Activated CD4-positive, alpha-beta memory T cell treated with anti-CD3 and anti-CD28 coated beads, Interleukin-2, amount 10 ng/mL, durations not matched to agents 7 days and 5 days (primary cell): Measurements from ENCODE around the gene ARHGEF38. TPM values are rescaled to one million over a fixed set of nuclear protein-coding genes. Genes with fewer than 3 reads are reported as not detected.

Experiments
- CTCF ChIA-PET: fragments of 350-600 bp; sonication (Branson Sonifier 250); formaldehyde crosslinking; loops from one replicate; lab custom pipeline; 2021; ENCODE audit warnings: antibody characterized with exemption, inconsistent platforms; lab: Charles Lee
- POLR2A ChIA-PET: fragments of 350-600 bp; sonication (Branson Sonifier 250); formaldehyde crosslinking; loops from one replicate; lab custom pipeline; 2021; ENCODE audit warnings: antibody characterized with exemption; lab: Charles Lee
- DNase-seq: peaks from one replicate; pipeline ENCODE4 v3.0.0-alpha.2; 2020
- H3K27ac Mint-ChIP-seq: one replicate; pipeline ENCODE4 v1.8.0; 2021; ENCODE audit warnings: mild to moderate bottlenecking, mixed read lengths
- H3K27me3 Mint-ChIP-seq: one replicate; pipeline ENCODE4 v1.8.0; 2021; ENCODE audit warnings: mixed read lengths
- H3K36me3 Mint-ChIP-seq: one replicate; pipeline ENCODE4 v1.8.0; 2021; ENCODE audit warnings: low read depth, mixed read lengths
- H3K4me1 Mint-ChIP-seq: one replicate; pipeline ENCODE4 v1.8.0; 2021; ENCODE audit warnings: mixed read lengths
- H3K4me3 Mint-ChIP-seq: one replicate; pipeline ENCODE4 v1.8.0; 2021; ENCODE audit warnings: mild to moderate bottlenecking, mixed read lengths
- H3K9me3 Mint-ChIP-seq: one replicate; pipeline ENCODE4 v1.8.0; 2021; ENCODE audit warnings: mixed read lengths
- total RNA-seq, 2 experiments: library from RNA; stranded (reverse); gene quantifications; one replicate each; pipeline ENCODE4 v1.2.3, GENCODE V29; 2021

The ARHGEF38 gene
- total RNA-seq, 2 experiments from 2014 or later: not detected

DNA sequence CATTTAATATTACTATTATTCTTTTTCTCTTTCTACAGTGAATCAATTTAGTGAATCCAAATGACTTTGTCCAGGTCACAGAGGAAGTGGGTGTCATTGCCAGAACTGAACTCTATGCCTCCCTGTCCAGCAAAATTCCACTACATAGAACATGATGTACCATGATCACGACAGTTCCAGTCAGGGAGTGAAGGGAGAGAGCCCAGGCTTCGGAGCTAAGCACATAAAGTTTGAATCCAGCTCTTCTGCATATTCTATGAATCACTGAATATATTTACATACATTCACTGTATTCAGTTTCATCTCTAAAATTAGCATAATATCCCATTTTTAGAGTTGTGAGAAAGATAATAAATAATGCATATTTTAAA, 17.4 kb downstream of the ARHGEF38 start:
- no peaks in the 10 kb centered on the region for H3K36me3 Mint-ChIP-seq
- CTCF ChIA-PET: no interaction called here
- H3K27ac Mint-ChIP-seq: no peak overlapping the region
- H3K4me1 Mint-ChIP-seq: no peaks in the 10 kb centered on the region
- H3K9me3 Mint-ChIP-seq: no peaks in the 10 kb centered on the region
- no peaks in the 10 kb centered on the region for H3K27me3 Mint-ChIP-seq
- no peak overlapping the region for H3K4me3 Mint-ChIP-seq
- POLR2A ChIA-PET: no interaction called here
- DNase-seq: no peak

DNA sequence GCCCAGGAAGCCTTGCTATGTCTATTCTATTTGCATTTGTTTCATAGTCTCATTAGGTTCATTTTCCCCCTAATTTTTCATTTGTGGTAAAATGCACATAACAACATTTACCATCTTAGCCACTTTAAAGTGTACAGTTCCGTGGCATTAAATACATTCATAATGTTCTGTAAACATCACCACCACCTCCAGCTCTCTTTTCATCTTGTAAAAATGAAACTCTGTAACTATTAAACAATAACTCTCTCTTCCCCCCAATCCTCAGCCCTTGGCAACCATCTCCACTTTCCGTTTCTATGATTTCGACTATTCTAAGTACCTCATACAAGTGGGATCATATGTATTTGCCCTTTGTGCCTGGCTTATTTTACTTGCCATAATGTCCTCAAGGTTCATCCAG, 19.9 kb downstream of the ARHGEF38 start:
- CTCF ChIA-PET: no interaction called here
- Mint-ChIP-seq H3K9me3 (no peaks in the 10 kb centered on the region), H3K27ac (no peak overlapping the region), H3K36me3 (no peaks in the 10 kb centered on the region), H3K4me3 (no peak overlapping the region), H3K4me1 (no peaks in the 10 kb centered on the region), H3K27me3 (peaks cover 3% of the 10 kb centered on the region)
- POLR2A ChIA-PET: no interaction called here
- no peak for DNase-seq

DNA sequence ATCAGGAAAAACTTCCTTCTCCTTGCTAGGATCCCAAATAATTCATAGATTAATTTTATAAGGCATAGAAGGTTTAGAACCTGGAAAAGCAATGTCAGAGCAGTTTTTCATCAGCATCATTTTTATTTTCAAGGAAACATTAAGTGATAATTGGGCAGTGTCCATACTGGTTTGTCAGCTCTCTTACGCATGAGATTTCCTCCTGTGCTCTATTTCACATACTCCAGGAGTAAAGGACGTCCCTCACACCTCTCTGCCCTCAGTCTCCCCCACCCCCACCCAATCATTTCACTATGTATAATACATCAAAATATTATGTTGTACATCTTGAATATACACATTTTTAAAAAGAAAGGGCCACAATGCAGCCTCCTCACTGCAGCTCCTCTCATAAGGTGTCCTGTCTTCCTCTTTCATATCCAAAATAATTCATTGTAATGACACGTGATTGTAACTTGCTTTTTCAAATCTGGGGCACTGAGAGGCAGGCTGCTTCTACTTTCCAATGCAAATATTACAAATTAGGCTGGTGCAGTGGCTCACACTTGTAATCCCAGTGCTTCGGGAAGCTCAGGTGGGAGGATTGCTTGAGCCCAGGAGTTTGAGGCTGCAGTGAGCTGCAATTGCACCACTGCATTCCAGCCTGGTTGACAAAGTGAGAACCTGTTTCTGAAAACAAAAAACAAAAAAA, 34.4 kb downstream of the ARHGEF38 start:
- Mint-ChIP-seq H3K36me3 (no peaks in the 10 kb centered on the region), H3K27me3 (peaks cover 3% of the 10 kb centered on the region), H3K9me3 (no peaks in the 10 kb centered on the region), H3K4me3 (no peak overlapping the region), H3K4me1 (peaks cover 3% of the 10 kb centered on the region), H3K27ac (no peak overlapping the region)
- DNase-seq: no peak
- POLR2A ChIA-PET: no interaction called here
- CTCF ChIA-PET: no interaction called here

DNA sequence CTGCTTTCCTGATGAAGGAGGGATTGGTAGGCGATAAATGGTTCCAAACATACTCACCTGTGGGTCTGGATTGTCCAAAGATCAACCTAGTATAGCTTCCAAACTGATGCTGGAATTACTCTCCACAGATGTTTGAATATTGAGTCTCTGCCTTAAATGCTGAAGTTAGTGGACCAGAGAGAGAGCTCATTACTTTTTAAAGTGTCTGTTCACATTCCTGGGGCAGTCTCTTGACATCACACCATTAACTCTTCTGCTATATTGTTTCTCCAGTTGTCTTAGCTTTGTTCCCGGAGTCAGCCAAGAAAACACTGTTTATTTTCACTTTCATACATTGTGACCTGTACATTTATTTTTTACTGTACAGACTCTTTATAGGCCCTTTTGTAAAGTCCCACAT, 35.4 kb downstream of the ARHGEF38 start:
- H3K4me1 Mint-ChIP-seq: peaks cover 3% of the 10 kb centered on the region
- ChIA-PET CTCF (no interaction called here), POLR2A (no interaction called here)
- H3K27ac Mint-ChIP-seq: no peak overlapping the region
- no peak for DNase-seq
- H3K9me3 Mint-ChIP-seq: no peaks in the 10 kb centered on the region
- no peak overlapping the region for H3K4me3 Mint-ChIP-seq
- H3K36me3 Mint-ChIP-seq: no peaks in the 10 kb centered on the region
- H3K27me3 Mint-ChIP-seq: peaks cover 10% of the 10 kb centered on the region

DNA sequence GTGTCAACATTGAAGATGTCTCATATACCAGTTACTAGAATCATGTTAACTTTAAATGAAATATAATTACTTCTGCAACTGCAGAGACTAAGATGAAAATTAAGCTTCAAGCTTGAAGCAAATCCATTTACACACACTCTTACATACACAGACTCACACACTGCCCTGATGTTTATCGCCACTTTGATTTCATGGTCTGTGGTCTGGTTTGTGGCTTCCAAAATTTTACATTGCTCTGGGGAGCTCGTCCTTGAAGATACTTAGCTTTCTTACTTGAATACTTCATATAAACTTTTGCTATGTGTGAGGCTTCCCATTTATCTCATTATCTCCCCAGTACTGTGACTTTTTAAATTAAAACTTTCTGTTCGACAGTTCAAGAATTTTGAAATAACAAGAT, 35.8 kb downstream of the ARHGEF38 start:
- DNase-seq: no peak
- Mint-ChIP-seq H3K36me3 (no peaks in the 10 kb centered on the region), H3K4me1 (peaks cover 3% of the 10 kb centered on the region), H3K4me3 (no peak overlapping the region), H3K9me3 (no peaks in the 10 kb centered on the region), H3K27me3 (peaks cover 10% of the 10 kb centered on the region), H3K27ac (no peak overlapping the region)
- ChIA-PET CTCF (no interaction called here), POLR2A (no interaction called here)

DNA sequence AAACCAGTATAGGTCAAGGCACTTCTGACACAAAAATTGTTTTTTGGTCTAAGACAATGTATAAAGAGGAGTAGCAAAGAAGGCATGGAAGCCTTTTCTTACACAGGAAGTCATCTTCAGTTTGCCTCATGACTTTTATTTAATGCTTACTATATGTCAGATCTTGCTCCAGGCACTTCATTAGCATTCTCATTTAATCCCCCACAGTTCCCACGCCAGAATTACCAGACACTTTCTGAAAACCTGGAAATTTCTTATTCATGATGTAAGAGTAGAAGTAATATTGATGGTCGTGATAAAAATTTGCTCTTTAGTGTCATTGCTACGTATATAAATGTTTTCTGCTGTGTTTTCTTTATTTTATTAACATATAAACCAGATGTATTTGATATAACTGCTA, 39.2 kb downstream of the ARHGEF38 start:
- POLR2A ChIA-PET: no interaction called here
- Mint-ChIP-seq H3K27ac (no peak overlapping the region), H3K4me3 (no peak overlapping the region), H3K27me3 (peaks cover 12% of the 10 kb centered on the region), H3K4me1 (peaks cover 10% of the 10 kb centered on the region), H3K36me3 (no peaks in the 10 kb centered on the region), H3K9me3 (no peaks in the 10 kb centered on the region)
- no peak for DNase-seq
- CTCF ChIA-PET: no interaction called here

DNA sequence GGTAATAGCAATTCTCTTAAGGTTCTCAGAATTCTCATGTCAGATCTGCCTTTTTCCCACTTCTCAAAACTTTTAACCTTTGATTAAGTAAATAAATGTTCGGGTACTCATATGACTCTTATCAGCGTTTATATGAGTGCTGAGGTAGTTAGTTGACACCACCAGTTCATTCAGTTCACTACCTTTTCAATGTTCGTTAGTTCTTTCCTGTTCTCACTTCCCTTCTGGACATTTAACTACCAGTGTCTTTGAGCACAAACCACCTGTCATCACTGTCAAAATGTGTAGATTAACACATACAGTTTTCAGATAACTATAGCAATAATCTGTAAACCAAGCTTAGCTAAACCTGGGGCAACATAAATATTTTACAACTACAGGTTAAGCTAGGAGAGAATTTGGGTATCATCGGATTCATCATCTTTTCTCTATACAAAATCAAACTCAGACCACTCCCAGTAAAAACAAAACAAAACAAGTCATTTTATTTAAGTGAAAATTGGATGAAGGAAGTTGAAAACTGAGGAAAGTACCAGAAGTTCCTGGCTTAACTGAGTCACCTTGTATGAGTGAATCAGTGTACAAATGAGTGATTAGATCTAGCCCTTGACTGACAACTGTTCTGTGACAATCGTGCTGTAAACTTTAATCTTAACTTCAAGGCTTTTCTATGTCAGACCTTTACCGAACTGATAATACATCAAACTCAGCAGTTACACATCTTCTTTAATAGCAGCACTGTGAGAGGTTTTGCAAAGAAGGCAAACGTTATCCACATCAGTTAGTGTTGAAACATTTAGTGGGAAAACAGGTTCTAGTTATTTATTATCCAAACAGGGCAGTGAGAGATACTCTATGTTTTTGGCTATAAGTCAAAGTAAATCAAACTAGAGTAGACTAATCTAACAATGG, 41.9 kb downstream of the ARHGEF38 start:
- DNase-seq: no peak
- ChIA-PET POLR2A (no interaction called here), CTCF (no interaction called here)

DNA sequence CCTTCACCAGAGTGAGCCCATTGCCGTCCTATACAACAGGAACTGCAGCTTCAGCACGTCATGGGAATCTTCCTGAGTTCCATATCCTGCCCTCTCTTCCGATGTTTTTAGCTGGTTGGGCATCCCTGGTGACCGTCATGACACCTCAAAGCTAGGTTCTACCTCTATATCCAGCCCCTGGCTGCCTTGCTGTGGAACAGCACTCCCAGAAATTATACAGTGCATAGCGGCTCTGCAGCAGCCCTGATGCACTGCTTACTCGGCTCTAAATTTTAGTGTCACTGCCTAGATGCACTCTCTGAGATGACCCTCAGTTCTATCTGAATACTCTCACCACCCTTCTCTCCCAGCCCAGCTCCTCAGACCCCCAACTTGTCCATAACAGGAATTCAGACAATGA, 44.3 kb downstream of the ARHGEF38 start:
- H3K4me1 Mint-ChIP-seq: peaks cover 8% of the 10 kb centered on the region
- no peak for DNase-seq
- ChIA-PET POLR2A (no interaction called here), CTCF (no interaction called here)
- H3K9me3 Mint-ChIP-seq: no peaks in the 10 kb centered on the region
- no peaks in the 10 kb centered on the region for H3K36me3 Mint-ChIP-seq
- peaks cover 13% of the 10 kb centered on the region for H3K27me3 Mint-ChIP-seq
- H3K27ac Mint-ChIP-seq: no peak overlapping the region
- no peak overlapping the region for H3K4me3 Mint-ChIP-seq

More for the DNA sequence above, 41.9 kb downstream of the ARHGEF38 start:
- no peak overlapping the region for H3K4me3 Mint-ChIP-seq
- peaks cover 8% of the 10 kb centered on the region for H3K4me1 Mint-ChIP-seq
- no peak overlapping the region for H3K27ac Mint-ChIP-seq
- H3K27me3 Mint-ChIP-seq: peaks cover 13% of the 10 kb centered on the region
- H3K9me3 Mint-ChIP-seq: no peaks in the 10 kb centered on the region
- H3K36me3 Mint-ChIP-seq: no peaks in the 10 kb centered on the region

DNA sequence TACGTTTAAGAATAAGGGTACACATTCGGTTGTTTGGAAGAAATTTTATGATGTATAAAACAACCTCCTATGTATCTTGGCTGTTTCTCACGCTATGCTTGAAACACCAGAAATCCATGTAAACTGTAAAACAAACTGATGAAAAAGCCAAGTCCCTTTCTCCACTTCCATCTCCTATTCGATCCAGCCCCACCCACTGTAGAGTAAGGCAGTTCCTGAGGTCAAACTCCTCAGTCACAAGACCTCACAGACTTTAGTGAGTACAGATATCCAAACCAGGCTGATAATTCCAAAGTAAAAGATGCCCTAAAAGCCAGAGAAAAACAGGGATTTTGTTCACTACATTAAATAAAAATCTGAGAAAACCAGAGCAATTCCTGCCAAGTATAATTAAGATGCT, 45.6 kb downstream of the ARHGEF38 start:
- Mint-ChIP-seq H3K27ac (no peak overlapping the region), H3K36me3 (no peaks in the 10 kb centered on the region), H3K9me3 (no peaks in the 10 kb centered on the region), H3K27me3 (peaks cover 6% of the 10 kb centered on the region), H3K4me3 (no peak overlapping the region), H3K4me1 (peaks cover 8% of the 10 kb centered on the region)
- ChIA-PET POLR2A (no interaction called here), CTCF (no interaction called here)
- DNase-seq: no peak

DNA sequence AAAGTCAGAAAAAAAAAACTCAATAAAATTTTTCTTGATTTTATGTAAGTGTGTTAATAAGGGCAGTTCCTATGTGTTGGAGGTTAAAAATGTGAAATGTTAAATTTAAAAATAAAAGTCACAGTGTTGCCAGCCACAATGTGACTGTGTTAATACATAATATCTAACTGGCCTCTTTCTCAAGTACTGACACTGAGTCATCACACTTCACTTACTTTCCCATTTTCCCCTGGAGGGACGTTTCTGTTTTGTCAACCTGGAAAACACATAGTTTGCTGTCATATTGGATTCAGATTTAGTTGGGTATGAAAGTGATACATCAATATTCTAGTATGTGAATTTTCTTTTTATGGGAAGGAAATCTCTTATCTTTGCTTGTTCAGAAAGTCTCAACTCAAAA, 46.4 kb downstream of the ARHGEF38 start:
- POLR2A ChIA-PET: no interaction called here
- no peaks in the 10 kb centered on the region for H3K9me3 Mint-ChIP-seq
- CTCF ChIA-PET: no interaction called here
- no peaks in the 10 kb centered on the region for H3K36me3 Mint-ChIP-seq
- DNase-seq: no peak
- H3K4me3 Mint-ChIP-seq: no peak overlapping the region
- H3K27me3 Mint-ChIP-seq: peaks cover 6% of the 10 kb centered on the region
- H3K4me1 Mint-ChIP-seq: peaks cover 8% of the 10 kb centered on the region
- H3K27ac Mint-ChIP-seq: no peak overlapping the region

DNA sequence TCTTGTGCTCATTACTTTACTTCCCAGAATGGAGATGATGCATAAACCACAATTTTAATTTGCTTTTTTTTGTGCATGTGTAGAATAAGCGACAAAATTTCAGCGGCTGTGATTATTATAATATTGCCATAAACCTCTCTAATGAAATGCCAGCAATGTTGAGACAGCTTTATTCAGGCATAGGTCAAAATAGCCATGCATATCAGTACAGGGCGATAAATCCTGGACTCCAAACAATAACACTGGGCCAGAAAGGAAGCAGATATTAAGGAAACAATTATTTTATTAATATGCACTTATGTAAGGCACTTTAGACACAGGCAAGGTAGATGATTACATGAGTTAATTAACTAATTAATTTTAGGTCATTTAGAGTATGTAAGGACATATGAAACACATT, 47.1 kb downstream of the ARHGEF38 start:
- DNase-seq: no peak
- CTCF ChIA-PET: no interaction called here
- POLR2A ChIA-PET: no interaction called here
- H3K27me3 Mint-ChIP-seq: peaks cover 4% of the 10 kb centered on the region
- no peaks in the 10 kb centered on the region for H3K36me3 Mint-ChIP-seq
- H3K27ac Mint-ChIP-seq: no peak overlapping the region
- no peaks in the 10 kb centered on the region for H3K9me3 Mint-ChIP-seq
- H3K4me3 Mint-ChIP-seq: no peak overlapping the region
- peaks cover 3% of the 10 kb centered on the region for H3K4me1 Mint-ChIP-seq

DNA sequence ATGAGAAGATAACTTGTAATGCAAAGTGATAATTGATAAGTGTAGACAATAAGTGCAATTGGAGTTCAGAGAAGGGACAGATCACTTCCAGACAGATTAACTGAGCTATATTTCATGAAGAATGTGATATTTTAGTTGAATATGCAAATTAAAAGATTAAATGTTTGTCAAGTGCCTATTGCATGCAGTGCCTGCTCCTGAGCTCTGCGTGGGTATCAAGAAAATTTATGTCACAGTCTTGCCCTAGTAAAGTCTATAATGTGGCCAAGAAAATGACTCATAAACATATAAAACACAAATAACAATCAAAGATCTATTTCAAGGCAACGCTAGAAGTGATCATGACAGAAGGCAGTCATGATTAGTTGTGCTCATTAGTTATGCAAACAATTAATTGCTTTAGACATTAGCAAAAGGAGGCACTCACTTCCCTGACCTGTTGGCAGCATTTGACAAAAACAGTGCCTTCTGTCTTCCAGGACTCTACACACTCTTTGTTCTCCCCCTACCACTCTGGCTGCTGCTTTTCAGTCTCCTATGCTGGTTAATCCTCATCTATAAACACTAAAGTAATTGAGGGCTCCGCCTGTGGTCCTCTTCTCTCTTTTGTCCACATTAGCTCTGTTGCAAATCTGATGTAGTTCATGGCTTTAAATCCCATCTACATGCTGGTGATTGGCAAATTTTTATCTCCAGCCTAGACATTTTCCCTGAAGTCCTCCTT, 47.7 kb downstream of the ARHGEF38 start:
- Mint-ChIP-seq H3K4me1 (no peaks in the 10 kb centered on the region), H3K36me3 (no peaks in the 10 kb centered on the region), H3K27ac (no peak overlapping the region), H3K9me3 (no peaks in the 10 kb centered on the region), H3K4me3 (no peak overlapping the region), H3K27me3 (peaks cover 4% of the 10 kb centered on the region)
- CTCF ChIA-PET: no interaction called here
- no peak for DNase-seq
- POLR2A ChIA-PET: no interaction called here

DNA sequence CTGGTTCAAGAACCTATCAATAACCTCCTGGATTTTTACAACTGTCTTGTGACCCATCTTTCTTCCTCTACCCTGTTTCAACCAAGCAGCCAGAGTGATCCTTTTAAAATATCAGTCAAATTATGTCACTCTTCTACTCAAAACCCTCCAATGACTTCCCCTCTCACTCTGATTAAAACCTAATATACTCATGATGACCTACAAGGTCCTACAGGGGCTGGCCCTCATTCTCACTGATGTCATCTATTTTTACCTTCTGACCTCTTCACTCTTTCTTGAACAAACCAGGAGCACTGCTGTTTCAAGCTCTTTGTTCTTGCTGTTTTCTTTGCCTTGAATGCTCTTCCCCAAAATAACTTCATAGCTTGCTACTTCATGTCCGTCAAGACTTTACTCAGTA, 48.5 kb downstream of the ARHGEF38 start:
- CTCF ChIA-PET: no interaction called here
- no peaks in the 10 kb centered on the region for H3K36me3 Mint-ChIP-seq
- no peak for DNase-seq
- POLR2A ChIA-PET: no interaction called here
- H3K4me1 Mint-ChIP-seq: no peaks in the 10 kb centered on the region
- no peaks in the 10 kb centered on the region for H3K9me3 Mint-ChIP-seq
- H3K4me3 Mint-ChIP-seq: no peak overlapping the region
- peaks cover 4% of the 10 kb centered on the region for H3K27me3 Mint-ChIP-seq
- H3K27ac Mint-ChIP-seq: no peak overlapping the region
